HG02943 (cell line): Measurements from ENCODE around the gene SLC4A8.

Source experiments
- ATAC-seq: cut with Tn5 transposase; IDR thresholded peaks from one replicate; pipeline ENCODE4 v1.9.1; 2021; ENCODE audit warnings: mild to moderate bottlenecking, low read depth, moderate library complexity; ENCODE audit not compliant: unreplicated experiment

The SLC4A8 gene

DNA sequence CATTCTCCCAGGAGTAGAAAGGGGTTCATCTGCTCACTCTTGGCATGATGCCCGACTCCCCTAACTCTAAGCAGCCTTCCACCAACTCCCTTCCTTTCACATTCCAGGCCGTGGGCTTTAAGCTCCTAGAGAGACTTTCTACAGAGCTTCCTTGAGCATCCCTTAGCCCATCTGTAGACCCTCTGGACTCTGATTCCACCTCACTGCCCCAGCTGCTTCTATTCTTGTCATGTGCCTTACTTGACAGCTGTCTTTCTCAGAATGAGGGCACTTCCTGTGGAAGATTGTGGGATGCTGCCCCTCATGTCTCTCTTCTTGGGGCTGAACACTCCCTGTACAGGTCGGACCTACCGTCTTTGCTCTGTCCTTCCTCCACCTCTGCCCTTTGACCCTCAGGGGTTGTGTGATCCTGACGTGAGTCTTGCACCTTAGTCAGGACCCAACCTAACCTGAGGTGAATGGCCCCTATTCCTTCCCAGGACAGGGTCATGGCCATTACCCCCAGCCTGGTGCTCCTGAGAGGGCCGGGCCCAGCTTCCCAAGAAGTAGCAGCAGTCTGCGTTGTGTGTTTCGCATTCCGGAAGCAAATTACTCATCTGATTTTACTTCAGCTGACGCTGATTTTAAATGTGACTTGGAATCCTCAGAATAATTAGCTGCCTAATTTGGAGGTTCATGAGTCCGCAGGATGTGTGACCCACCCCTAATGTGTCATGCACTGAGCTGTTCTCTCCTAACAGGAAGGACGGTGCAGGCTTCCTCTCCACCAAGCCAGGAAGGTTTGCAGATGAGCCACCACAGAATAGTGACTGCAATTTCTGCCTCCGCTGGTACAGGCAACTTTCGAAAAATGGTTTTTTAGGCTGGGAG lies 30.7 kb upstream of the SLC4A8 start:
- ATAC-seq = no peak

- no peak for ATAC-seq
Measured at GRCh38 chr12:51395283-51396230, 29.1 kb upstream of the SLC4A8 start.

- ATAC-seq = no peak
Measured at GRCh38 chr12:51397670-51398069, 27.0 kb upstream of the SLC4A8 start.

GRCh38 chr12:51399891-51400290 lies 24.7 kb upstream of the SLC4A8 start:
- no peak for ATAC-seq

DNA sequence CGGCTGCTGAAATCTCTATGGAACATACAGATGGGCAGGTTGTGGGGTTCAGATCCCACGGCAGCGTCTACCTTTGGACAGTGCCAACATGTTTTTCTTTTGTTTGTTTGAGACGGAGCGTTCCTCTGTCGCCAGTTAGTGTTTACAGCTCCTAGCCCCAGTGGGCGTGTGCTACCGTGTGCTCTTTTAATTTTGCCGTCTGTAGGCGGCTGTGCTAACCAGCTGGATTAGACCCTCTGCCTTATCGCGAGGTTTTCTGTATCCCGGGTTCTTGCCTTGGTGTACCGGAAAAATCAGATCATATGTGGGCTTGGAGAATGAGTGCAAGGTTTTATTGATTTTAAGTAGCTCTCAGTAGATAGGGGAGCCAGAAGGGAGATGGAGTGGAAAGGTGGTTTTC lies 23.6 kb upstream of the SLC4A8 start:
- no peak for ATAC-seq

DNA sequence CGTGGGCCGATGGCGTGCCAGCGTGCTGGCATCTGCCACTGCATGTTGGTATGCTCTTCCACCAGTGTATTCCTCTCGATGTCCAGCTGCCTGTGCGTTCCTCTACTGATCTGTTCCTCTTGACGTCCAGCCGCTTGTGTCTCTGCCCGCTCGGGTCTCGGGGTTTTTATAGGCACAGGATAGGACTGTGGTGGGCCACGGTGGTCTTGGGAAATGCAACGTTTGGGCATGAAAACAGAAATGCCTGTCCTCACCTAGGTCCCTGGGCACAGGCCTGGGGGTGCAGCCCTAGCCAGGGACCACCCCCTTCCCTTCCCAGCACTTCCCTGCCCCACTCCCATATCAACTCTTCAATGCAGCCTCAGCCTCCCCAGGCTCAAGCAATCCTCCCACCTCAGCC lies 23.1 kb upstream of the SLC4A8 start:
- no peak for ATAC-seq

GRCh38 chr12:51401900-51402299 lies 22.7 kb upstream of the SLC4A8 start:
- ATAC-seq = no peak

DNA sequence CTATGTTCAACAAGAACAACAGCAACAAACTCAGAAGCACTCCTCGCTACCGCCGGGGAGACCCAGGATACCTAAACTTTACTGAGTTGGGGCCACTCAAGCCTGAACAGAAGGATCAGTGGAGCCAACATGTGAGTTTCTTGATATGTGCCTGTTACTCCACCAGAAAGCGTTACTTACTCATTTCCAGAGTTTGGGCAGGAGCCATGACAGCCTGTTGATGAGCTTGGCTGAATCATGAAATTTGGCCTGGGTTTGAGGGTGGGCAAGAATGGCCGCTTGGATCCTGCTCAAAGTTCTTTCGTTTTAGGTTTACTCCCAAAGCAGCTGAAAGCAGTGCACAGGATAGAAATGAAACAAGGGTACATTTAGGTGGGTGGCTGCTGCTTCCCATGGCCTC lies 21.5 kb upstream of the SLC4A8 start:
- ATAC-seq = no peak

DNA sequence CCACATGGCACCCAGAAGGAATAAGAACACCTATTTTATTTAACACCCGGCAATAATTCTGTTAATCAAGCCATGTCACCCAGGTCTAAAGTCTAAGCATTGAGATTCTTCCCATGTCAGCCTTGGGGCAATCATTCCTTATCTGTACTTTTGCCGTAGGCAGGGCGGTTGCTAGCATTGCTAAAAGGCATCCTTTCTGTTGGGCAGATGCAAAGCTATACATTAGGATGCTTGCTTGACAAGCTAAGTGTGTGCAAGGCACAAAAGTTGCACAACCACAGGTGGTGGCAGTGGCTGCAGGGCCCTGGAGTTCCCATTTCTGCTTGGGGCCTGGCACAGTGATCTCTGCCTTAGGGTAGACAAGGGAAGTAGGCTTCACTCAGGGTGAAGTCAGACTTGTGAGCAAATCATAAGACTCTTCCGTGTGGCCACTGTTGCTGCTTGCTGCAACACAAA lies 20.9 kb upstream of the SLC4A8 start:
- no peak for ATAC-seq

GRCh38 chr12:51404627-51405026 lies 20.0 kb upstream of the SLC4A8 start:
- no peak for ATAC-seq

DNA sequence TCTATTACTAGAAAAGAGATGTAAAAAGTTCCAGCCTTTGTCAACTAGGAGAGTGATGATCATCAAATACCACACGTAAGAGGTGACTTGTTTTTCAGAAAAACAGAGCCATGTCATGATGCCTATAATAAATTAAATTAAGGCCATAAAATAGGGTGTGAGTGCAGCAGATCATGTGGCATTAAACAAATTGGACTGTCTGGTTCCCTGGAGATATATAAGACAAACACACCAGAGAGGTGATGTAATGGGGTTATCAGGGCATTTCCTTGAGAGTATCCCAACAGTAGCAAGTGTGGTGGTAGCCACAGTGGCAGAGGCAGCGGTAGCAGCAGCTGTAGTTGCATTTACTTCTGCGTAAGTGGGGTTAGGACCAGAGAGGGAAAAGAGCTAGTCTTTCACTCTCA lies 18.8 kb upstream of the SLC4A8 start:
- no peak for ATAC-seq

GRCh38 chr12:51406290-51406689 lies 18.3 kb upstream of the SLC4A8 start:
- ATAC-seq = no peak

DNA sequence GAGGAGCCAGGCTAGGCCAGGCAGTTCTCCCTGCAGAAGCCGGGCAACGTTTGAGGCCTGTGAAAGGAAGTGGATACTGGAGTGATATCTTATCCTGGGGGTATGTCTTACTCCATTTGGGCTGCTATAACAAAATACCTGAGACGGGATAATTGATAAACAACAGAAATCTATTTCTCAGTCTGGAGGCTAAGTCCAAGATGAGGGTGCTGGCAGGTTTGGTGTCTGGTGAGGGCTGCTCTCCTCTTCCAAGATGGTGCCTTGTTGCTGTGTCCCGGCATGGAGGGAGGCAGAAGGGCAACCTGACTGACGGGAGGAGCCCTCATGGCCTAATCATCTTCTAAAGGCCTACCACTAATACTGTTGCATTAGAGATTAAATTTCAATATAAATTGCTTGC lies 17.8 kb upstream of the SLC4A8 start:
- no peak for ATAC-seq

- no peak for ATAC-seq
Measured at GRCh38 chr12:51407604-51408003, 17.0 kb upstream of the SLC4A8 start.

- no peak for ATAC-seq
Measured at GRCh38 chr12:51409846-51410245, 14.8 kb upstream of the SLC4A8 start.

DNA sequence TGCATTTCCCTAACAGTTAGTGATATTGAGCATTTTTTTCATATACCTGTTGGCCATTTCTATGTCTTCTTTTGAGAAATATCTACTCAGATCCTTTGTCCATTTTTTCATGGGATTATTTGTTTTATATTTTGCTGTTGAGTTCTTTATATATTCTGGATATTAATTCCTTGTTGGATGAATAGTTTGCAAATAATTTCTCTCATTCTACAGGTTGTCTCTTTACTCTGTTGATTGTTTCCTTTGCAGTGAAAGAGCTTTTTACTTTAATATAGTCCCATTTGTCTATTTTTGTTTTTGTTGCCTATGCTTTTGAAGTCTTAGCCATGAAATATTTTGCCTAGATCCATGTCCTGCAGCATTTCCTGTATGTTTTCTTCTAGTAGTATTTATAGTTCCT lies 11.5 kb upstream of the SLC4A8 start:
- ATAC-seq = no peak

- ATAC-seq = no peak
Measured at GRCh38 chr12:51413791-51414190, 10.8 kb upstream of the SLC4A8 start.

GRCh38 chr12:51415931-51416330 lies 8.7 kb upstream of the SLC4A8 start:
- no peak for ATAC-seq

DNA sequence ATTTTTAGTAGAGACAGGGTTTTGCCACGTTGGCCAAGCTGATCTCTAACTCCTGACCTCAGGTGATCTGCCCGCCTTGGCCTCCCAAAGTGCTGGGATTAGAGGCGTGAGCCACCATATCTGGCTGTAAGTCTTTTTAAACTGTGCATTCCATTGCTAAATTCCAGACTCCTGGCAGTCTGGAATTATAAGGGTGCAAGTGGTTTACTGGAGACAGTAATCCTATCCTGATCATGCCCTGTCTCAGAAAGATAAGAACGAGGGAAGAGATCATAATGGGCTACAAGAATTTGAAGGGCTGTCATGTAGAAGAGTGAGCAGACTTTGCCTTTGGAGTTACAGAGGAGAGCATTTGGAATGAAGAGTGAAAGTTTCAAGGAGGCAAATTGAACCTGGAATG lies 6.8 kb upstream of the SLC4A8 start:
- ATAC-seq = no peak

DNA sequence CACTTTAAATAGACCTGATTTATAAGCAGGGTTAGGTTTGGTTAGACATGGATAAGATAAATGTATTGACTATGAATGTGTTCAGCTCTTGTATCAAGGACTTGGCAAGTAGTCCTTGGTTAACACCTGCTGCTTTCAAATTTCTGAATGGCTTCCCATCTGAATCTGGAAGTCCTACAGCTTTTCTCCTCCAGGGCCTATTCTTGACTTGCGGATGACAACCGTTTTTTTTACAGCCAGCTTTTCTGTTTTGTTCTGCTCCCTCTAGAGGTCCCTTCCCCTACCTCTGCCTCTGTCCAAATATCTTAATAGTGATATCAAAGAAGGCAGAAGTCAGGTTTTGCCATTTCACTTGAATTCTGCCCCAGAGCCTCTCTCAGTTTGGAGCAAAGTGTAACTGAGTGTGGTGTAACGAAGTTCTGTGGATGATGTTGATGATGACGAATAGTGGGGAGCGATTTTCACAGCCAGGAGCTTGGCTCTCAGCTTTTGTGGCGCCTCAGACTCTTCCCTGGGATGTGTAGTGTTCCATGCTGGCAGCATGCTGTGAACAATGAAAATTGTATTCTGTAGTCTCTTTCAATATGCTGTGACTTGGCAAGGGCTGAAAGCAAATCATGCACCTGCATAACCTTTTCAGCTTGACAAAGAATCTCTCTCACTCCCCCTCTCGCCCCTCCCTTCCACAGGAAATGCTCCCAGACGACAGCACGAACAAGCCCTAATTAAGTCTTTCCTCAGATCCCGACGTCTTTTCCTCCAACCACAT lies 5.0 kb upstream of the SLC4A8 start:
- no peak for ATAC-seq
